SU-DHL-6 (cell line): Measurements from ENCODE around the gene ARID5B.

ENCODE experiments used
- H2AFZ ChIP-seq: fragments of 200-600 bp; sonication (generic); 2 replicates; pipeline ENCODE4 v1.6.1; 2014; ENCODE audit warnings: low read depth, mild to moderate bottlenecking, moderate library complexity, mixed read lengths, antibody characterized with exemption, low read length; ENCODE audit not compliant: severe bottlenecking
- H3F3A ChIP-seq: fragments of 200-600 bp; shearing (Covaris generic); 2 replicates; pipeline ENCODE4 v1.6.0; 2016; ENCODE audit warnings: antibody characterized with exemption, mild to moderate bottlenecking; ENCODE audit not compliant: insufficient read depth
- H3K27ac ChIP-seq: fragments of 200-600 bp; sonication (generic); 2 replicates; pipeline ENCODE4 v1.5.1; 2016; ENCODE audit warnings: low read depth, mild to moderate bottlenecking, low read length, moderate library complexity, mixed read lengths
- H3K27me3 ChIP-seq: fragments of 200-600 bp; sonication (generic), shearing (Covaris generic); 2 replicates; pipeline ENCODE4 v1.6.0; 2014; ENCODE audit warnings: mild to moderate bottlenecking, low read length
- H3K36me3 ChIP-seq: fragments of 200-600 bp; sonication (generic); 2 replicates; pipeline ENCODE4 v1.6.1; 2014; ENCODE audit warnings: mild to moderate bottlenecking, low read length, mixed read lengths
- H3K4me2 ChIP-seq: fragments of 300-600, 200-600 bp; shearing (Covaris generic), sonication (generic); 2 replicates; pipeline ENCODE4 v1.6.0; 2014; ENCODE audit warnings: low read length, low read depth, mild to moderate bottlenecking; ENCODE audit not compliant: poor library complexity, severe bottlenecking
- H3K4me3 ChIP-seq: fragments of 200-600 bp; sonication (generic); 2 replicates; pipeline ENCODE4 v1.5.1; 2014; ENCODE audit warnings: antibody characterized with exemption, low read length, mild to moderate bottlenecking, mixed read lengths; ENCODE audit not compliant: insufficient read depth, poor library complexity, severe bottlenecking
- H3K79me2 ChIP-seq: fragments of 200-600 bp; sonication (generic); 2 replicates; pipeline ENCODE4 v1.6.1; 2014; ENCODE audit warnings: mild to moderate bottlenecking, low read length, moderate library complexity; ENCODE audit not compliant: insufficient read depth
- H3K9ac ChIP-seq: fragments of 200-600 bp; sonication (generic); 2 replicates; pipeline ENCODE4 v1.7.0; 2014; ENCODE audit warnings: mild to moderate bottlenecking, low read length
- H3K9me2 ChIP-seq: fragments of 200-600 bp; sonication (generic); replicated peaks from 2 replicates; pipeline ENCODE4 v1.6.1; 2014; ENCODE audit warnings: low read length; ENCODE audit not compliant: insufficient read depth
- H3K9me3 ChIP-seq: fragments of 200-600 bp; sonication (generic); 2 replicates; pipeline ENCODE4 v1.6.1; 2014; ENCODE audit warnings: low read length, mixed read lengths; ENCODE audit not compliant: insufficient read depth
- H4K20me1 ChIP-seq: fragments of 200-600 bp; sonication (generic); 2 replicates; pipeline ENCODE4 v1.6.1; 2014; ENCODE audit warnings: low read depth, mild to moderate bottlenecking, antibody characterized with exemption, low read length, moderate library complexity, mixed read lengths
- CTCF ChIP-seq: fragments of 200-600 bp; sonication (generic); IDR thresholded peaks from one replicate; pipeline ENCODE4 v1.5.1; 2017; ENCODE audit warnings: antibody characterized with exemption, mild to moderate bottlenecking, low read length, moderate library complexity; ENCODE audit not compliant: insufficient read depth, poor library complexity, severe bottlenecking
- EZH2phosphoT487 ChIP-seq: fragments of 200-600 bp; sonication (generic), shearing (Covaris generic); conservative IDR thresholded peaks from 2 replicates; pipeline ENCODE4 v1.6.1; 2018; ENCODE audit warnings: mild to moderate bottlenecking, antibody characterized with exemption, low read length, moderate library complexity, mixed read lengths

Gene ARID5B

GRCh38 chr10:62109587-62110293, 208.2 kb downstream of the ARID5B start:
- TF ChIP-seq CTCF (no peak), EZH2phosphoT487 (no peak)
- Histone ChIP-seq H3K79me2 (no peaks in the 10 kb centered on the region), H2AFZ (peak overlapping the region; percentile 7), H4K20me1 (no peaks in the 10 kb centered on the region), H3K9ac (0 out of 2 replicates have a peak overlapping the region, but pooled peaks have one; percentile 3), H3K27me3 (no peaks in the 10 kb centered on the region), H3K36me3 (no peaks in the 10 kb centered on the region), H3K9me3 (no peaks in the 10 kb centered on the region), H3K9me2 (no peaks in the 10 kb centered on the region), H3K4me3 (peak overlapping the region; percentile 17), H3K27ac (peak overlapping the region; percentile 74), H3F3A (peaks cover 31% of the 10 kb centered on the region), H3K4me2 (peak overlapping the region; percentile 41)

DNA sequence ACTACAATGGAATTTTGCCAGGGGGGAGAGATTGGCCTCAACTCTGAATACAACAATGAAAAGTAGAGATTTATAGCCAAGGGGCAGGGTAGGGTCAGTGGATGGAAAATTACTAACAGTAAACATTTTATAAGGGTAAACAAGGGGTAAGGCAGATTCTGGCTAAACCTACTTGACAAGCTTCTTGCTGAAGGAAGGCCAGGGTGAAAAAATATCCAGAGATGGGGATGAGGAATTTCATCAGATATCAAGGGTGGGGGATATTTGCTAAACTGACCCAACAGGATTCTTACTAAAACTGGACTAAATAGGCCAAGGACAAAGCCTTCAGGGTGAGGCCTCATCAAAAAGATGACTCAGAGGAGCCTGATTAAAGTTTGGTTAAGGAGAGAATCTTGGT, 210.8 kb downstream of the ARID5B start:
- H3K4me2 ChIP-seq, result no peak overlapping the region
- H3K79me2 ChIP-seq, result no peaks in the 10 kb centered on the region
- peaks cover 23% of the 10 kb centered on the region for H3F3A ChIP-seq
- no peak for TF ChIP-seq EZH2phosphoT487
- TF ChIP-seq CTCF, result no peak
- no peaks in the 10 kb centered on the region for H3K27me3 ChIP-seq
- no peak overlapping the region for H3K27ac ChIP-seq
- no peak overlapping the region for H2AFZ ChIP-seq
- no peak overlapping the region for H3K9ac ChIP-seq
- H3K9me3 ChIP-seq, result no peaks in the 10 kb centered on the region
- H3K9me2 ChIP-seq, result no peaks in the 10 kb centered on the region
- no peaks in the 10 kb centered on the region for H3K36me3 ChIP-seq
- H3K4me3 ChIP-seq, result no peak overlapping the region
- no peaks in the 10 kb centered on the region for H4K20me1 ChIP-seq

- Histone ChIP-seq H3K4me3 (no peak overlapping the region), H3K9me2 (no peaks in the 10 kb centered on the region), H3F3A (peaks cover 22% of the 10 kb centered on the region), H3K9ac (no peak overlapping the region), H4K20me1 (no peaks in the 10 kb centered on the region), H3K27me3 (no peaks in the 10 kb centered on the region), H3K27ac (no peak overlapping the region), H3K9me3 (no peaks in the 10 kb centered on the region), H2AFZ (no peak overlapping the region), H3K36me3 (no peaks in the 10 kb centered on the region), H3K79me2 (no peaks in the 10 kb centered on the region), H3K4me2 (no peak overlapping the region)
- TF ChIP-seq EZH2phosphoT487 (no peak), CTCF (no peak)
Measured at GRCh38 chr10:62112963-62113362, 211.5 kb downstream of the ARID5B start.
